ENCODE results near the gene AMT. TPM values are rescaled to one million over a fixed set of nuclear protein-coding genes. Genes with fewer than 3 reads are reported as not detected.

Gene AMT
- polyA plus RNA-seq, 4 donors: 15.4 to 48.7 (median 27.4) TPM

GRCh38 chr3:49371946-49372345, 50.3 kb downstream of the AMT start:
- Histone ChIP-seq H3K27me3 (ENCODE audit: control insufficient read depth in 3 of 3, insufficient read depth in 3 of 3, low read length in 3 of 3) (no peaks in the 10 kb centered on the region), H3K4me3 (ENCODE audit: low read depth in 1 of 3, low read length in 3 of 3) (no peak overlapping the region), H3K9me3 (ENCODE audit: control insufficient read depth in 2 of 2, insufficient read depth in 1 of 2, low read depth in 1 of 2, low read length in 1 of 2) (no peaks in the 10 kb centered on the region), H3K27ac (ENCODE audit: low read depth in 1 of 3, low read length in 2 of 3) (no peak overlapping the region), H3K4me1 (ENCODE audit: control insufficient read depth in 3 of 3, insufficient read depth in 2 of 3, low read depth in 1 of 3, low read length in 2 of 3) (no peaks in the 10 kb centered on the region), H3K36me3 (ENCODE audit: control insufficient read depth in 3 of 3, insufficient read depth in 2 of 3, low read depth in 1 of 3, low read length in 3 of 3) (peaks cover 17 to 67% (median 27%) of the 10 kb centered on the region in 3 donors)
- DNase-seq (no peak), FAIRE-seq (no peak)

DNA sequence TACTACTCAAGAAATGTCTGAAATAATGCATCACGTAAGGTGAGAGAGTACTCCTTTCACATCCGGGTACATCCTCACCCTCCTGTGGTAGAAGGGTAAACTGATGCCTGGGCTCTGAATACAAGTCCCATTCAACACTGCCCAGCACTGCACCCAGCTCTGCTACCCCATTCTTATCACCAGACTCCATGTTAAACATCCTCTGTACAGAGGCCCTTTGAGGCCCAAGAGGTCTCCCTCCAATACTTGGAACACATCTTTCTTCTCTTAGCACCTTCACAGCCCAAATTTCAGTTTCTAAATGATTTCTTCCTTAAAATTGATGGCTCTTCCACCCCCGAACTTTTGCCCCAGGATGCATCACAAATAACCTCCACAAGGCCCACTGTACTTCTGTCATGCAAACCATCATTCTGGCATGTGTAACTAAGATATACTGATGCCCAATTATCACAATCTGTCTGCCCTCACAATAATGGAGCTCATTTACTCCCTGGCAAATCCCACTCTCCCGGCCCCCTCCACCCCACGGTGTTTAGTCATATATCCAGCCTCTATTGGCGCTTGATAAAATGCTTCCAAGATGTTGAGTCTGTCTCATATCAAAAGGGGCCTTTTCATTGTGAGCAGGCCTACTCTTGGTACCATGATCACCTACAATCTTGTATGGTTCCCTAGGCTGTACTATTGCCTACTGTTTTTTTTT, 51.5 kb downstream of the AMT start:
- H3K4me1 ChIP-seq (ENCODE audit: control insufficient read depth in 3 of 3, insufficient read depth in 2 of 3, low read depth in 1 of 3, low read length in 2 of 3): no peaks in the 10 kb centered on the region
- H3K9me3 ChIP-seq (ENCODE audit: control insufficient read depth in 2 of 2, insufficient read depth in 1 of 2, low read depth in 1 of 2, low read length in 1 of 2): no peaks in the 10 kb centered on the region
- 88 to 89% (median 89%) methylated on average over 6 of the region's 6 CpGs for WGBS, 3 donors
- DNase-seq (no peak), FAIRE-seq (no peak)
- H3K4me3 ChIP-seq (ENCODE audit: low read depth in 1 of 3, low read length in 3 of 3): no peak overlapping the region
- peaks cover 21 to 77% (median 27%) of the 10 kb centered on the region in 3 donors for H3K36me3 ChIP-seq (ENCODE audit: control insufficient read depth in 3 of 3, insufficient read depth in 2 of 3, low read depth in 1 of 3, low read length in 3 of 3)
- no peaks in the 10 kb centered on the region for H3K27me3 ChIP-seq (ENCODE audit: control insufficient read depth in 3 of 3, insufficient read depth in 3 of 3, low read length in 3 of 3)
- no peak overlapping the region for H3K27ac ChIP-seq (ENCODE audit: low read depth in 1 of 3, low read length in 2 of 3)

Other genes with a start within 250 kb of the AMT start
- gene C3orf62, start 145.2 kb downstream of the AMT start, polyA plus RNA-seq: 10 to 100 TPM in 1 of 4 donors, 1 to 10 TPM in 3; 4.5 to 11.1 (median 6.0) TPM
- gene USP4, start 82.4 kb downstream of the AMT start, polyA plus RNA-seq: 10 to 100 TPM; 21.3 to 44.8 (median 24.8) TPM
- 100 to 1,000 TPM; 183 to 419 (median 337) TPM for gene GPX1, start 64.1 kb downstream of the AMT start, polyA plus RNA-seq
- gene RHOA, start 10.5 kb downstream of the AMT start, polyA plus RNA-seq: 100 to 1,000 TPM; 309 to 371 (median 362) TPM
- gene TCTA, start 10.1 kb downstream of the AMT start, polyA plus RNA-seq: 10 to 100 TPM; 23.5 to 41.8 (median 32.2) TPM
- gene NICN1, start 6.9 kb upstream of the AMT start, polyA plus RNA-seq: 10 to 100 TPM in 1 of 4 donors, 1 to 10 TPM in 3; 2.2 to 14.1 (median 5.4) TPM
- 10 to 100 TPM in 2 of 4 donors, 1 to 10 TPM in 2; 3.8 to 42.6 (median 23.8) TPM for gene DAG1, start 47.8 kb upstream of the AMT start, polyA plus RNA-seq
- under 1 TPM in 3 of 4 donors, not detected in 1; under 0.01 to 0.69 (median 0.64) TPM for gene BSN, start 132.0 kb upstream of the AMT start, polyA plus RNA-seq